ENCODE data around the gene KIRREL2. TPM values are rescaled to one million over a fixed set of nuclear protein-coding genes. Genes with fewer than 3 reads are reported as not detected.
"Not testable (repeated sequence)": the region's sequence is repeated elsewhere in the genome, so short reads cannot be mapped to it uniquely, and the experiment has no call there.

Gene KIRREL2
- total RNA-seq, 1 donor from 2014 or later: 3.5 TPM

GRCh38 chr19:35868823-35869326, 12.2 kb downstream of the KIRREL2 start:
- Mint-ChIP-seq H3K27me3 (peaks cover 23% of the 10 kb centered on the region), H3K27ac (peak overlapping the region; percentile 21), H3K36me3 (no peaks in the 10 kb centered on the region), H3K4me1 (ENCODE audit: unreplicated experiment) (peaks cover 18% of the 10 kb centered on the region), H3K9me3 (no peaks in the 10 kb centered on the region), H3K4me3 (peak overlapping the region; percentile 88)
- TF ChIP-seq CTCF (conservative IDR thresholded peaks at IDR 0.05): no peak
- DNase-seq (ENCODE audit: extremely low spot score, unreplicated experiment): no peak

- Mint-ChIP-seq H3K27ac (peak overlapping the region; percentile 40), H3K9me3 (no peaks in the 10 kb centered on the region), H3K36me3 (no peaks in the 10 kb centered on the region), H3K4me1 (ENCODE audit: unreplicated experiment) (peaks cover 18% of the 10 kb centered on the region), H3K4me3 (peak overlapping the region; percentile 88), H3K27me3 (peaks cover 23% of the 10 kb centered on the region)
- DNase-seq (ENCODE audit: extremely low spot score, unreplicated experiment): peak; percentile 86
- TF ChIP-seq CTCF (conservative IDR thresholded peaks at IDR 0.05): no peak
Observed at GRCh38 chr19:35869327-35870123, 12.8 kb downstream of the KIRREL2 start.

- Mint-ChIP-seq H3K27me3 (peaks cover 23% of the 10 kb centered on the region), H3K4me3 (peak overlapping the region; percentile 83), H3K27ac (peak overlapping the region; percentile 40), H3K4me1 (ENCODE audit: unreplicated experiment) (peaks cover 18% of the 10 kb centered on the region)
- H3K9me3 Mint-ChIP-seq; H3K36me3 Mint-ChIP-seq; DNase-seq (ENCODE audit: extremely low spot score, unreplicated experiment): not testable (repeated sequence)
Observed at GRCh38 chr19:35870124-35870736, 13.5 kb downstream of the KIRREL2 start.

GRCh38 chr19:35870798-35871197, 14.1 kb downstream of the KIRREL2 start:
- Mint-ChIP-seq H3K4me3 (no peak overlapping the region), H3K9me3 (no peaks in the 10 kb centered on the region), H3K4me1 (ENCODE audit: unreplicated experiment) (peaks cover 18% of the 10 kb centered on the region), H3K27me3 (peaks cover 19% of the 10 kb centered on the region), H3K27ac (no peak overlapping the region), H3K36me3 (no peaks in the 10 kb centered on the region)
- DNase-seq (ENCODE audit: extremely low spot score, unreplicated experiment): no peak
- no peak for TF ChIP-seq CTCF (conservative IDR thresholded peaks at IDR 0.05)

- H3K27ac Mint-ChIP-seq: no peak overlapping the region
- TF ChIP-seq CTCF (conservative IDR thresholded peaks at IDR 0.05): no peak
- no peaks in the 10 kb centered on the region for H3K9me3 Mint-ChIP-seq
- no peak for DNase-seq (ENCODE audit: extremely low spot score, unreplicated experiment)
- peaks cover 4% of the 10 kb centered on the region for H3K36me3 Mint-ChIP-seq
- no peak overlapping the region for H3K4me3 Mint-ChIP-seq
- peaks cover 18% of the 10 kb centered on the region for H3K4me1 Mint-ChIP-seq (ENCODE audit: unreplicated experiment)
- peaks cover 14% of the 10 kb centered on the region for H3K27me3 Mint-ChIP-seq
Observed at GRCh38 chr19:35871611-35872010, 14.9 kb downstream of the KIRREL2 start.

GRCh38 chr19:35872180-35872579, 15.5 kb downstream of the KIRREL2 start:
- Mint-ChIP-seq H3K36me3 (peaks cover 4% of the 10 kb centered on the region), H3K27ac (no peak overlapping the region), H3K4me3 (no peak overlapping the region), H3K4me1 (ENCODE audit: unreplicated experiment) (peaks cover 18% of the 10 kb centered on the region), H3K9me3 (no peaks in the 10 kb centered on the region), H3K27me3 (peaks cover 12% of the 10 kb centered on the region)
- no peak for TF ChIP-seq CTCF (conservative IDR thresholded peaks at IDR 0.05)
- DNase-seq (ENCODE audit: extremely low spot score, unreplicated experiment): no peak

All from type B pancreatic cell (in vitro differentiated cells).